ENCODE data around the gene SLCO4A1. TPM values are rescaled to one million over a fixed set of nuclear protein-coding genes. Genes with fewer than 3 reads are reported as not detected.

The SLCO4A1 gene
- total and polyA plus RNA-seq, 8 donors: 0.58 to 44.3 (median 11.9) TPM

DNA sequence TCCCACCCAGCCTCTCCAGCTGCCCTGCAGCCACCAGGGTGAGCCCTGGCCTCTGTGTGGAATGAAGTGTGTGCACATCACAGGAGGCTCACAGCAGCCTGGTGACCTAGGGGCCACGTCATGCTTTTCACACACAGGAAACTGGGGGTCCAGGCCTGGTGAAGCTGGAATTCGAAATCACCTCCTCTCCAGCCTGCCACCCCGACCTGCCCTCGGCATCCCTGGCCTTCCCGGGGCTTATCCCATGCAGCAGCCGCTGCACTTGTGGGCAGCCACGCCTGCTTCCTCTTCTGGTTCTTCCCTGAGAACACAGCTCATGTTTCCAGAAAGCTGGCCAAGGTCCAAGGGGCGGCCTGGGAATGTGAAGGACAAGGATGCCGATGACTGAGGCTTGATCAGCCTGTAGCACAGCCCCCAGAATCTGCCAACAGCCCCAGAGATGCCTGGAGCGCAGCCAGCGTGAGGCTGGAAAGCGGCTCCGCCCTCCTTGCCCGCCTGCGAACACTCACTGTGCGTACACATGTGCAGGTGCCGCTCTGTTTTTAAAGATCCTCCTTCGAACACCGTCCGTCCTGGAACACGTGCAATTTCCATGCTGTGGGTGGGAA, 62.1 kb downstream of the SLCO4A1 start:
- peak overlapping the region in 1 of 5 donors; percentile 51 for H3K27ac ChIP-seq
- 9 to 25% (median 14%) methylated on average over 11 to 21 of the region's 21 CpGs for WGBS, 5 donors
- intact Hi-C loops (cut with DNase I; ENCODE audit: low total_unique reads): no loop called here
- no peaks in the 10 kb centered on the region for H3K9me3 ChIP-seq
- peaks cover 20 to 53% (median 30%) of the 10 kb centered on the region in 3 donors for H3K27me3 ChIP-seq
- H3K4me1 ChIP-seq: peaks cover 15 to 34% (median 21%) of the 10 kb centered on the region in 4 donors
- TF ChIP-seq, protein P1, sequence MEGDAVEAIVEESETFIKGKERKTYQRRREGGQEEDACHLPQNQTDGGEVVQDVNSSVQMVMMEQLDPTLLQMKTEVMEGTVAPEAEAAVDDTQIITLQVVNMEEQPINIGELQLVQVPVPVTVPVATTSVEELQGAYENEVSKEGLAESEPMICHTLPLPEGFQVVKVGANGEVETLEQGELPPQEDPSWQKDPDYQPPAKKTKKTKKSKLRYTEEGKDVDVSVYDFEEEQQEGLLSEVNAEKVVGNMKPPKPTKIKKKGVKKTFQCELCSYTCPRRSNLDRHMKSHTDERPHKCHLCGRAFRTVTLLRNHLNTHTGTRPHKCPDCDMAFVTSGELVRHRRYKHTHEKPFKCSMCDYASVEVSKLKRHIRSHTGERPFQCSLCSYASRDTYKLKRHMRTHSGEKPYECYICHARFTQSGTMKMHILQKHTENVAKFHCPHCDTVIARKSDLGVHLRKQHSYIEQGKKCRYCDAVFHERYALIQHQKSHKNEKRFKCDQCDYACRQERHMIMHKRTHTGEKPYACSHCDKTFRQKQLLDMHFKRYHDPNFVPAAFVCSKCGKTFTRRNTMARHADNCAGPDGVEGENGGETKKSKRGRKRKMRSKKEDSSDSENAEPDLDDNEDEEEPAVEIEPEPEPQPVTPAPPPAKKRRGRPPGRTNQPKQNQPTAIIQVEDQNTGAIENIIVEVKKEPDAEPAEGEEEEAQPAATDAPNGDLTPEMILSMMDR (IDR thresholded peaks at IDR 0.05): no peak
- TF ChIP-seq POLR2A (IDR thresholded peaks at IDR 0.05): no peak
- peak in 1 of 3 donors; percentile 30 for TF ChIP-seq POLR2AphosphoS5 (IDR thresholded peaks at IDR 0.05)
- H3K36me3 ChIP-seq: no peaks in the 10 kb centered on the region
- no peak overlapping the region for H3K4me3 ChIP-seq
- peak; percentile 88 to 93 for DNase-seq

DNA sequence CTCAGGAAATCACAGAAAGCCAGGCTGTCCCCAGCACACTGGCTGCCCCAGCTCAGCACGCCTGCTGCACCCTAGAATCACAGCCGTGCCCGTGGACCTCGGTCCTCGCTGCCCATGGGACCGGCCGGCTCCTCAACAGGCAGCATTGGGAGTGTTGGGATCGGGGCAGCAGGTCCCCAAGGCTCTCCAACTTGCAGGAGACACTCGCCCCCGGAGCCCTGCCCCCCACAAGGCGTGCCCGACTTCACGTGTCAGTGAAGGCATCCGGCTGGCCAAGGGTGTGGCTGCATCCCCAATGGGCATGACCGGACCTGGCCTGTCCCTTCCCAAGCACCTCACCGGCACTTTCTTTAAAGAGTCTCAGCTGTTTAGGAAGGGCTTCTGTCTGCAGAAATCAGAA, 63.3 kb downstream of the SLCO4A1 start:
- Histone ChIP-seq H3K4me3 (no peak overlapping the region), H3K27ac (no peak overlapping the region), H3K36me3 (no peaks in the 10 kb centered on the region), H3K4me1 (peaks cover 15 to 34% (median 21%) of the 10 kb centered on the region in 4 donors), H3K9me3 (no peaks in the 10 kb centered on the region), H3K27me3 (peaks cover 24 to 60% (median 42%) of the 10 kb centered on the region in 3 donors)
- DNase-seq: no peak
- WGBS, 5 donors: 58 to 83% (median 81%) methylated on average over 2 to 16 of the region's 16 CpGs
- intact Hi-C loops (cut with DNase I; ENCODE audit: low total_unique reads): no loop called here
- TF ChIP-seq POLR2A (IDR thresholded peaks at IDR 0.05) (no peak), EP300 (IDR thresholded peaks at IDR 0.05) (no peak)
- TF ChIP-seq, protein P1 (IDR thresholded peaks at IDR 0.05): no peak

DNA sequence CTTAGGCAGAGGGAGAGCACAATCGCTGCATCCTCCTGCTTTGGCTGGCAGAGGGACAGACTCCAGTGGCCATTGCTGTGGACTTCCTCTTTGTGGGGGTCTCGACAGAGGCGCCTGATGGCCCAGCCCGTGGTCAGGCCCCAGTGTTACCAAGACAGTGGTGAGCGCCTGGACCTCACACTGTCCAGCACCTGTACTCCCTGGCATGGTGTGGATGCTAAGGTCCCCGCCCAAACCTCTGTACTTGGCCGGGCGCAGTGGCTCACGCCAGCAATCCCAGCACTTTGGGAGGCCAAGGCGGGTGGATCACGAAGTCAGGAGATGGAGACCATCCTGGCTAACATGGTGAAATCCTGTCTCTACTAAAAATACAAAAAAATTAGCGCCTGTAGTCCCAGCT, 64.0 kb downstream of the SLCO4A1 start:
- intact Hi-C loops (cut with DNase I; ENCODE audit: low total_unique reads): no loop called here

DNA sequence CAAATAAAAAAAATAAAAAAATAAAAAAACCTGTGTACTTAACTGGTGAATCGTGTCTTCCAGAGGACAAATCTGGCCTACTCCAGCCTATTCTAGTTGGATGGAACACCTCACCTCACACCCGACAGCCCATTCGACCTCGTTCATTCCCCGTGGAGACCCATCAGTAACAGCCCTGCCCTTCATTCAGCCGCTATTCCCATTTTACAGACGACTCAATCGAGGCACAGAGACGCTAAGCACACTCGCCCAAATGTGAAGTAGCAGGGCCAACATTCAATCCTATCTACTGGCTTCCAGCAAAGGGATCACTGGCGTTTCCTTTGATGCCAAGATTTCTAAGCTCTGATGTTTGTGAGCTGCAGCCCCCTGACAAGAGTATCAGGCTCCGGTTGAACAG, 64.6 kb downstream of the SLCO4A1 start:
- 74 to 83% (median 82%) methylated on average over 12 of the region's 12 CpGs for WGBS, 5 donors
- Histone ChIP-seq H3K27me3 (peaks cover 24 to 72% (median 47%) of the 10 kb centered on the region in 3 donors), H3K36me3 (no peaks in the 10 kb centered on the region), H3K4me1 (peaks cover 21 to 45% (median 30%) of the 10 kb centered on the region in 4 donors), H3K4me3 (no peak overlapping the region), H3K27ac (no peak overlapping the region), H3K9me3 (no peaks in the 10 kb centered on the region)
- intact Hi-C loops (cut with DNase I; ENCODE audit: low total_unique reads): no loop called here
- TF ChIP-seq POLR2AphosphoS5 (IDR thresholded peaks at IDR 0.05) (no peak), EP300 (IDR thresholded peaks at IDR 0.05) (no peak), POLR2A (IDR thresholded peaks at IDR 0.05) (no peak)
- TF ChIP-seq, protein P1 (IDR thresholded peaks at IDR 0.05): no peak
- DNase-seq: no peak

More for the DNA sequence above, 64.0 kb downstream of the SLCO4A1 start:
- Histone ChIP-seq H3K27ac (no peak overlapping the region), H3K4me1 (peaks cover 16 to 40% (median 25%) of the 10 kb centered on the region in 4 donors), H3K9me3 (no peaks in the 10 kb centered on the region), H3K27me3 (peaks cover 24 to 67% (median 47%) of the 10 kb centered on the region in 3 donors), H3K4me3 (no peak overlapping the region), H3K36me3 (no peaks in the 10 kb centered on the region)
- no peak for TF ChIP-seq POLR2AphosphoS5 (IDR thresholded peaks at IDR 0.05)
- TF ChIP-seq, protein P1 (IDR thresholded peaks at IDR 0.05): no peak
- TF ChIP-seq EP300 (IDR thresholded peaks at IDR 0.05): no peak
- TF ChIP-seq POLR2A (IDR thresholded peaks at IDR 0.05): no peak
- 81 to 88% (median 86%) methylated on average over 10 to 12 of the region's 12 CpGs for WGBS, 5 donors
- DNase-seq: no peak
